ENCODE measurements around the gene TUBGCP4. TPM values are rescaled to one million over a fixed set of nuclear protein-coding genes. Genes with fewer than 3 reads are reported as not detected.

TUBGCP4 gene
- total and polyA plus RNA-seq, 12 donors: 5.0 to 14.9 (median 11.9) TPM

DNA sequence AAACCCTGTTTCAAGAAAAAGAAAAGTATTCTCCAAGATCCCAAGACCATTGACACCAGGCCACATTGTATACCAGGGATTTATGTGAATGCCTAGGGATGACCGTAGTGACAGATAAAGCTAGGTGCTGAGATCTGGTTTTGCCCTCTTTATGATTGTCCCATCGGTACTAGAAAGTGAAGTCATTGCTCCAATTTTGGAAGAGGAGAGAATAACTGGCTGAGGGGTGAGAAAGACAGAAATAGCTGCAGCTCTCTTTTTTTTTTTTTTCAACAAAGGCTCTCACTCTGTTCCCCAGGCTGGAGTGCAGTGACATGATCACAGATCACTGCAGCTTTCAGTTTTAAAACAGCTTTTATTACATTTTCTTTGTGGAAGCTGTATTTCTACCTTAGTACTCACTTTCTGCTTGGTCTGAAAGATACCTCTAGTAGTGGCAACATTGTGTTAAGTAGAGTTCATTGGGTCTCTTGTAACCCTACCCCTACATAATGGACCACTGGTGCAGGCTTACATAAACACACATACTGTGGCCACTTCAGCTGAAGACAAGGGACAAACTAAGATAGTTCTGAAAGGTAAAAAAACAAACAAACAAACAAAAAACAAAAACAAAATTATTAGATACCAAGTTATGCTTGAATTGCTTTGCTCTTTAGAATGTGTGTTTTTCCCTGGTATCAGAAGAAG is 18.1 kb upstream of the TUBGCP4 start:
- H3K36me3 ChIP-seq: peaks cover 0 to 64% (median 21%) of the 10 kb centered on the region in 9 donors
- peak overlapping the region in 9 of 10 donors; percentile 3 to 77 (median 61) for H3K27ac ChIP-seq
- 37 to 55% methylated on average over 2 of the region's 2 CpGs for WGBS, 2 donors
- H3K4me1 ChIP-seq: peaks cover 0 to 27% (median 9%) of the 10 kb centered on the region in 9 donors
- TF ChIP-seq, protein P1, sequence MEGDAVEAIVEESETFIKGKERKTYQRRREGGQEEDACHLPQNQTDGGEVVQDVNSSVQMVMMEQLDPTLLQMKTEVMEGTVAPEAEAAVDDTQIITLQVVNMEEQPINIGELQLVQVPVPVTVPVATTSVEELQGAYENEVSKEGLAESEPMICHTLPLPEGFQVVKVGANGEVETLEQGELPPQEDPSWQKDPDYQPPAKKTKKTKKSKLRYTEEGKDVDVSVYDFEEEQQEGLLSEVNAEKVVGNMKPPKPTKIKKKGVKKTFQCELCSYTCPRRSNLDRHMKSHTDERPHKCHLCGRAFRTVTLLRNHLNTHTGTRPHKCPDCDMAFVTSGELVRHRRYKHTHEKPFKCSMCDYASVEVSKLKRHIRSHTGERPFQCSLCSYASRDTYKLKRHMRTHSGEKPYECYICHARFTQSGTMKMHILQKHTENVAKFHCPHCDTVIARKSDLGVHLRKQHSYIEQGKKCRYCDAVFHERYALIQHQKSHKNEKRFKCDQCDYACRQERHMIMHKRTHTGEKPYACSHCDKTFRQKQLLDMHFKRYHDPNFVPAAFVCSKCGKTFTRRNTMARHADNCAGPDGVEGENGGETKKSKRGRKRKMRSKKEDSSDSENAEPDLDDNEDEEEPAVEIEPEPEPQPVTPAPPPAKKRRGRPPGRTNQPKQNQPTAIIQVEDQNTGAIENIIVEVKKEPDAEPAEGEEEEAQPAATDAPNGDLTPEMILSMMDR (IDR thresholded peaks at IDR 0.05): no peak
- H3K4me3 ChIP-seq: no peak overlapping the region
- intact Hi-C loops (cut with DNase I): no loop called here
- H3K27me3 ChIP-seq: no peaks in the 10 kb centered on the region
- DNase-seq (no peak), ATAC-seq (peak; percentile 65 to 94 (median 86))
- peaks cover 0 to 6% (median 0%) of the 10 kb centered on the region in 11 donors for H3K9me3 ChIP-seq

DNA sequence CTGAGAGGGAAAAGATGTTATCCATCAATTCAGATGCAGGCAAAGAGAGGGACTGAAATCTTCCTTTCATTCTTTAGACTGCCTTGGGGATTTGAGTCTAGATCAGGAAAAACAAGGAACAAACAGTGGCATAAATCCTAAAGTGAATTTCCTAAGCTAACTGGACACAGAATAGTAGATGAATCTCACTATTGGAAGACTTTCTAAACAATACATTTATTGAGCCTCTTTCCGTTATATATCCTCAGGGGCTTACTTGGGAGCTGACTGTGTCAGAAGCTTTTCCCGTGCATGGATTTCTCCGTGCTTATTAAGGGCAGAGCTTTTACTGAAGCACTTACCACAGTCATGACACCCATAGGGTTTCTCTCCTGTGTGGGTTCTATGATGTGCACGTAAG is 10.1 kb upstream of the TUBGCP4 start:
- WGBS, 2 donors: 85 to 87% methylated on average over 4 of the region's 4 CpGs
- H3K4me3 ChIP-seq: no peak overlapping the region
- TF ChIP-seq, protein P1 (IDR thresholded peaks at IDR 0.05): no peak
- peaks cover 0 to 85% (median 43%) of the 10 kb centered on the region in 11 donors for H3K9me3 ChIP-seq
- no peak for DNase-seq
- H3K27me3 ChIP-seq: no peaks in the 10 kb centered on the region
- H3K4me1 ChIP-seq: peaks cover 0 to 5% (median 0%) of the 10 kb centered on the region in 9 donors
- H3K36me3 ChIP-seq: peaks cover 8 to 97% (median 66%) of the 10 kb centered on the region in 9 donors
- H3K27ac ChIP-seq: no peak overlapping the region
- intact Hi-C loops (cut with DNase I): no loop called here
- no peak for ATAC-seq

DNA sequence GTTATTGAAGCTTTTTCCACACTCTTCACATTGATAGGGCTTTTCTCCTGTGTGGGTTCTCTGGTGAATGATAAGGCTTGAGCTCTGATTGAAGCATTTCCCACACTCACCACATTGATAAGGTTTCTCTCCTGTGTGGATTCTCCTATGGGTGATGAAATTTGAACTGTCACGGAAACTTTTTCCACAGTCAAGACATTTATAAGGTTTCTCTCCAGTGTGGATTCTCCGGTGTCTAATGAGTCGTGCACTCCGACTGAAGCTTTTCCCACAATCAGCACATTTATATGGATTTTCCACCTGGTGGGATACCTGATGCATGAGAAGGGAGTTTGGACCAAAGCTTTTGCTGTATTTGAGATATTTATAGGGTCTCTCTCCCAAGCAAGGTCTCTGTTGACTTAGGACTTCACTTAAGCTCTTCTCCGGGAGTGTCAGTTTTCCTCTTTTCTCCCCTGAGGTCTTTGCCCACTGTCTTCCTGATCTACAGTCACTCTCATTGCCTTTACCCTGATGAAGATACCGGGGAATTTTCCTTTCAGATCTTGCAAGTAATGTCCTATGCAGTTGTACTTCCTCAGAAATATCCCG is 9.5 kb upstream of the TUBGCP4 start:
- 97 to 98% methylated on average over 7 of the region's 7 CpGs for WGBS, 2 donors
- intact Hi-C loops (cut with DNase I): no loop called here
- H3K4me3 ChIP-seq: no peak overlapping the region

More for the DNA sequence above, 9.5 kb upstream of the TUBGCP4 start:
- no peak overlapping the region for H3K27ac ChIP-seq
- H3K27me3 ChIP-seq: no peaks in the 10 kb centered on the region
- DNase-seq (no peak), ATAC-seq (no peak)
- peaks cover 8 to 98% (median 71%) of the 10 kb centered on the region in 9 donors for H3K36me3 ChIP-seq
- H3K9me3 ChIP-seq: peaks cover 0 to 89% (median 43%) of the 10 kb centered on the region in 11 donors
- H3K4me1 ChIP-seq: peaks cover 0 to 5% (median 0%) of the 10 kb centered on the region in 9 donors
- TF ChIP-seq, protein P1 (IDR thresholded peaks at IDR 0.05): no peak

Measured in heart right ventricle (tissue), 16 donors.